Activated CD8-positive, alpha-beta memory T cell treated with anti-CD3 and anti-CD28 coated beads for 36 hours (primary cell): Measurements from ENCODE around the gene TLE1. TPM values are rescaled to one million over a fixed set of nuclear protein-coding genes. Genes with fewer than 3 reads are reported as not detected.
"Not testable (repeated sequence)": the region's sequence is repeated elsewhere in the genome, so short reads cannot be mapped to it uniquely, and the experiment has no call there.

Source experiments
- CTCF ChIA-PET: fragments of 350-600 bp; sonication (Branson Sonifier 250); formaldehyde crosslinking; loops from one replicate; lab custom pipeline; 2021; ENCODE audit warnings: antibody characterized with exemption; lab: Charles Lee
- POLR2A ChIA-PET: fragments of 350-600 bp; sonication (Branson Sonifier 250); formaldehyde crosslinking; loops from one replicate; lab custom pipeline; 2021; ENCODE audit warnings: antibody characterized with exemption; lab: Charles Lee
- total RNA-seq, 2 experiments: library from RNA; stranded (reverse); gene quantifications; one replicate each; pipeline ENCODE4 v1.2.3, GENCODE V29; 2021

TLE1 gene
- not detected for total RNA-seq

GRCh38 chr9:81689343-81690175 lies at the start of gene TLE1:
Gene TLE1, minus strand, starts transcription at chr9:81689547. Its CDS starts 1,307 bp downstream, at chr9:81688240.
- CTCF ChIA-PET: interaction anchor here (0.6 kb wide), 1 partner anchor 121 kb away, joined by 3 read pairs; no protein-coding TSS in a partner anchor
- POLR2A ChIA-PET: no interaction called here

DNA sequence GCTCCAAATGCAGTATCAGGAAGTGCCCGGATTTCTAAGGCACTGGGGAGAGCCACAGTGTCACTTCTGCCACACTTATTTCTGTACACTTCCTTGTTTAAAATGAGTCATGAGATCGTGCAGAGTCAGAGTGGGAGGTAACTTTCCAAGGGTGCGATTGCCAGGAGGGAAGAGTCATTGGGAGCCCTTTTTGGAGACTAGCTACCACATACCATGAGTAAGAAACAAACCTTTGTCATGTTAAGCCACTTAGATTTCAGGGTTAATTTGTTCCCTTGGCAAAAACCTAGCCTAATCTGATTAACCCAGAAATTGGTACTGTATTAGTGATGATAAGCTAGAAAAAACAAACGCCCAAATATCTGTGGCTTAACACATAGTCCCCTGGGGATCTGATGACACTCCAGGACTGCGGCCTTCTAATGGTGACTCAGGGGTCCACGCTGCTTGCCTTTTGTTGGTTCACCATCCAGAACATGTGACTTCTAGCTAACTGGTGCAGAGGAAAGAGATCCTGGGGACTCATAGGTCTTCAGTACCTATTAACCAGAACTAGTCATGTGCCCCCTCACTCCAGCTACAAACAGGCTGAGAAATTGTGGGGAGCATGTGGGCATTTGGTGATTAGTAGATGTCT lies 48.6 kb upstream of the TLE1 start:
- ChIA-PET POLR2A (no interaction called here), CTCF (no interaction called here)

GRCh38 chr9:81730498-81730897 lies 41.2 kb upstream of the TLE1 start:
- CTCF ChIA-PET, POLR2A ChIA-PET: not testable (repeated sequence)

DNA sequence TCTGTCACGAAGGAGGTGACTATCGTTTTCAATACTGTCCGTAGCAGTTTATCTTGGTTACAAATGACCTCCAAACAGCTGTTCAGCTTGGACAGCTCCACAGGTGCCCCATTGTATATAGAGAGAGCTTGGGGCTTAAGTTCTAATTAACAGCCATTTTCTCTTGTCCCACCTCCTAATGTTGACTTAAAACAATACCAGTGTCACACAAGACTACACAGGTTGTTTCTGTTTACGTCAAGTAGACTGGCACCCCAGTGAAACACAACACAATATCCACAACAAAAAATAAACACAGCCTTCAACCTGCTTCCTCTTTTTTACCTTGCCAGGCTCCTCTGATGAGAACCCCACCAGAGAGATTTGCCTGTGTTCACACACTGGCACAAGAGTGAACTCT lies 39.8 kb upstream of the TLE1 start:
- ChIA-PET POLR2A (no interaction called here), CTCF (no interaction called here)

- CTCF ChIA-PET: no interaction called here
- POLR2A ChIA-PET: no interaction called here
Measured at GRCh38 chr9:81724242-81724889, 35.0 kb upstream of the TLE1 start.

- ChIA-PET CTCF (no interaction called here), POLR2A (no interaction called here)
Measured at GRCh38 chr9:81722277-81722676, 32.9 kb upstream of the TLE1 start.

DNA sequence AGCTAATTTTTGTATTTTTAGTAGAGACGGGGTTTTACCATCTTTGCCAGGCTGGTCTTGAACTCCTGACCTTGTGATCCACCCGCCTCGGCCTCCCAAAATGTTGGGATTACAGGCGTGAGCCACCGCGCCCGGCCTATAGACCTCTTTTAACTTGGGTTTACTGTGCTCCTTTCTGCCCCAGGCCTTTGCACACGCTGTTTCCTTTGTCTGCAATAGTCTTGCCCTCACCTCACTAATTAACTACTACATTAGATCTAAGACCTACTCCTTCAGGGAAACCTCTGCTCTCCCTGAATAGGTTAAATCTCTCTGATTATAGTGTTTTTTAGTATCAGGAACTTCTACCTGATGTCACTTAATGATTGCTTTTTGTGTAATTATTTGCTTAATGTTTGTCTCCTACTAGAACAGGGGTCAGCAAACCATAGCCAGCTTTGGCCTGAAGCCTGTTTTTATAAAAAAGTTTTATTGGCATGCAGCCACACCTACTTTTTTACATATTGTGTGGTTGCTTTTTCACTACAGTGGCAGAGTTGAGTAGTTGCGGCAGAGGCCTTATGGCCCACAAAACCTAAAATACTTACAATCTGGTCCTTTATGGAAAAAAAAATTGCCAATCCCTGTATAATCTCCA lies 31.2 kb upstream of the TLE1 start:
- ChIA-PET POLR2A (no interaction called here), CTCF (interaction anchor here (1.2 kb wide), 1 partner anchor 15 kb away, joined by 3 read pairs; no protein-coding TSS in a partner anchor)

DNA sequence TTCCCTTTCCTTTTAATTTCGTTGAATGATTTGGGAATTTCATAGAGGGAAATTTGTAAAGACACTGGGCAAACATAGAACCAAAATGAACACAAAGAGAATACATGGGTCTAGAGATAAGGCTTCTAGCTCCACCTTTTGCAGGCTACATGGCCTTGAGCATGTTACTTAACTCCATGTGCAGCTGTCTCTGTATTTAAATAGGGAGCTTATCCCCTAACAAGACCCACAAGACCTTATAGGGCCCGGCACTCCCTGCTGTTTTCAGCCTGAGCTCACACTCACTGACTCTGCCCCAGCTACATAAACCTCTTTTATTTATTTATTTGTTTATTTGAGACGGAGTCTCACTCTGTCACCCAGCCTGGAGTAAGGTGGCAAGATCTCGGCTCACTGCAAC lies 30.6 kb upstream of the TLE1 start:
- ChIA-PET POLR2A (no interaction called here), CTCF (interaction anchor here (1.2 kb wide), 1 partner anchor 14 kb away, joined by 3 read pairs; no protein-coding TSS in a partner anchor)

DNA sequence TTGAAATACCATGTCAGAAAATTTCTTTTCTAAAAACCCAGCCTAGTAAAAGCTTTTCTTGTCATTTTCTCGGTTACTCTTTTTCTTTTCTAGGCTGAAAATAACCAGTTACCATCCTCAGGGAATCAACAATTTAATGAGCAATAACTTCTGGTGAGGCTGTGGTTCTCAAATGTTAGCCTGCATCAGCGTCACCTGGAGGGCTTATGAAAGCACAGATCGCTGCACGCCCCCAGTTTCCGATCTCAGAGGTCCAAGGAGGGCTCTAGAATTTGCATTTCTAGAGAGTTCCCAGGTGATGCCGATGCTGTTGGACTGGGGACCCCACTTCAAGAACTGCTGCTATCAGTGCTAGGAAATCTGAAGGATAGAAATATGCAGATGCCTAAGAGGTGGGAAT lies 28.9 kb upstream of the TLE1 start:
- POLR2A ChIA-PET: no interaction called here
- CTCF ChIA-PET: no interaction called here

DNA sequence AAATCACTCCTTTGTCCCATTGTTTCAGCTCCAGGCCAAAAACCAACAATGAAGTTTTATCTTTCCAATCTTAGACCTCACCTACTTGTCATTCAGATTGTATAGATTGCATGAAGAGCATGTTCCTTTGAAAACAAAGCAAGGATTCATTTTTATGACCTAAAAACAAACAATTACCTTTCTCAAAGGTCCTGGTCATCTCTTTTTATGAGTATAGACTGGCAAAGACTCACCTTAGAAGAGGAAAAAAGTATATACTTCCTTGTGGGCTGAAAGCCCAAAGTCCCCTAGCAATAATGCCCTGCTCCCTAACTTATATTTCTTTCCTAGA lies 28.4 kb upstream of the TLE1 start:
- CTCF ChIA-PET: no interaction called here

DNA sequence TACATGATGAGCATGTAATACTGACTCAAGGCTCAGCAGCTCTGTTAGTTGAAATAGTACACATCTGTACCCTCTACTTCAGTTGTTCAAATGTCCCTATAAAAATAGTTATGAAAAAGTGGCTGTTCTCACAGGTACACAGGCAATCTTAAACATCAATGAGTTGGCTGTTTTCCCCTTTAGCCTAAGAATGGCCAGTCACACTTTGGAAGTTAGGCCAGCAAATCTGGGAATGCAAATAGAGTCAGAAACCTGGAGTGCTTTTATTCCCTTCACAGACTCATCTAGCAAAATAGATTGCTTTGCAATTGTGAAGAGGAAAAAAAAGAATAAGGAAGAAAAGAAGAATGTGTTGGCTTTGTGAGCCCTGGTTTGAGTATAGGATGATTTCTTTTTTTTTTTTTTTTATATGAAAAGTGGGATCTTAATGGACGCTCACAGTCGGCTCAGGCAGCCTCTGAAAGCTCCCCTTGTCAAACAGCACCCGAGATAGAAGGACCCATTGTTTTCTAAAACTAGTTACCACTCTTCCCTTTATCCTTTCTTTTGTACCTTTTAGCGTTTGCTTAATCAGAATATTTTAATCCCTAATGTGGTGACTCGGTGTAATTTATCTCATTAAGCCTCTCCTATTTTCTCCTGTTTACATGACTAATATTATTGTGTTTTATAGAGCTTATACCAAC lies 27.9 kb upstream of the TLE1 start:
- ChIA-PET CTCF (no interaction called here), POLR2A (no interaction called here)

More for the DNA sequence above, 28.4 kb upstream of the TLE1 start:
- POLR2A ChIA-PET: no interaction called here

GRCh38 chr9:81716409-81716808 lies 27.1 kb upstream of the TLE1 start:
- CTCF ChIA-PET: no interaction called here
- POLR2A ChIA-PET: no interaction called here

- POLR2A ChIA-PET: no interaction called here
- CTCF ChIA-PET: interaction anchor here (1.0 kb wide), 1 partner anchor 14 kb away, joined by 3 read pairs; no protein-coding TSS in a partner anchor
Measured at GRCh38 chr9:81705578-81705977, 16.2 kb upstream of the TLE1 start.

DNA sequence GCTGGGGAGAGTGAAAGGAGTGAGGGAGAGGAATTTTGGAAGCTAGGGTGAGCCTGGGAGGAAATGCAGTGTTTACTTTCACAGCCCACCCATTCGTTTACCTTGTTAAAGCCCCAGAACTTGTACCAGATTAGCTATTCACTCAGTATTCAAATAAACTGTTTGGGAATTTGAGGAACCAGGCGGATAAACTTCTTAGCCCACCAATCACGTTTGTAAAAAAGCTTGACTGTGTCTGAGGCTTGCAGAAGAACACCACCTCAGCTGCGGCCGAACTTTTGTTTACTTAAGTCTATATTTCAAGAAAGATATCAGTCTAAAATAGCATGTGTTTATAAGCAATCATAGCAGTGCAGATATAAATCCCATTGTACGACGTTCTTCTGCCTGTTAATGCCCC lies 5.2 kb upstream of the TLE1 start:
- POLR2A ChIA-PET: no interaction called here
- CTCF ChIA-PET: interaction anchor here (1.3 kb wide), 1 partner anchor 17 kb away, joined by 3 read pairs; no protein-coding TSS in a partner anchor

GRCh38 chr9:81693671-81694378 lies 4.5 kb upstream of the TLE1 start:
- CTCF ChIA-PET: no interaction called here
- POLR2A ChIA-PET: no interaction called here

- POLR2A ChIA-PET: no interaction called here
- CTCF ChIA-PET: no interaction called here
Measured at GRCh38 chr9:81690251-81690851, 1.0 kb upstream of the TLE1 start.

DNA sequence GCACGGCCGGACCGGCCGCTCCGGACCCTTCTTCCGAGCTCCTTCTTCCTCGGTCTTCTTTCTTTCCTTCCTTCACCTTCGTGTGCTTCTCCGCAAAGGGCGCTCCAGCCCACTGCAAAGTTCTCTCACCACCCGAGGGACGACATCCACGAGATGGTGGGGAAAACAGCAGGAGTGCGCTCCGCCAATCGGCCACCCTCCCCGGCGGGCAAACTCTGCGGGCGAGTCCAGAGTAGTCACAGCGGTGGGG lies 329 bp downstream of the TLE1 start:
- POLR2A ChIA-PET, CTCF ChIA-PET: not testable (repeated sequence)

GRCh38 chr9:81688262-81689092 lies 870 bp downstream of the TLE1 start:
- POLR2A ChIA-PET, CTCF ChIA-PET: not testable (repeated sequence)
